ENCODE measurements around the gene GNB5. TPM values are rescaled to one million over a fixed set of nuclear protein-coding genes. Genes with fewer than 3 reads are reported as not detected.

The GNB5 gene
- total and polyA plus RNA-seq, 2 of the 13 experiments (the other 11 are each of a cell fraction or from before 2014, with no cell fraction given), result 13.7 to 14.4 TPM

DNA sequence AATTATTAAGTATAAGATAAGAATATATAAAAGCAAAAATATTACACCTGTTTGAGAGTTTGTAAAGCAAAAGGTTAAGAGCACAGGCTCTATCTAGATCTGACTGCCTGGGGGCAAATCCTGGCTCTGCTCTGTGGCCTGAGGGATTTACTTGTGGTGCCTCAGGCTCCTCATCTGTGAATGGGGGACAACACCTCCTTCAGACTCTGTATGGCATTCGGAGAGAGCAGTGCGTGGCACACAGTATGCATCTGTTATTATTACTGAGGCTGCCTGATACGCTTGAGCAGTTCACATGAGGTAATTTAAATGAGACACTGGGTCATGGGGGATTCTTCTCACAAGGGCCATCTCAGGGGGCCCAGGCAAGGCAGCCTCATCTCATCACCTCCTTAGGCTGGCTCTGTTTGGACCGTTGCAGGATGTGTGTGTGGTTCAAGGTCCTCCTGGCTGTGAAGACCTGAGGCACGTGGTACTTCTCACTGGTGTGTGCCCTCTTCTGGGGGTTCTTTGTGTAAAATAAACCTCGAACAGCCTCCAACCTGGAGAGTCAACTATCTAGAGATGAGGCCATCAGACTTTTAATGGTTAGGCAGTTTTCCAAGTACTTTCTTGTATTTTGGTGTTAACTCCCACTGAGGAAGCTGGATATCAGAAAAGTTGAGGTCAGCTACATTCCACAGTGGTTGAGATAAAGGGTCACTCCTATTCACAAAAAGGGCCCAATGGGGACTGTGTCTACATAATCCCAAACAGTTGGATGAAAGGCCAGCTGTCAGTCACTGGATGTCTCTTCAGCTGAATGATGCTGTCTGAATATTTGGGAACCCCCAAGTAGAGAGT, 9.0 kb downstream of the GNB5 start (continued):
- TF ChIP-seq SOX6 (IDR thresholded peaks at IDR 0.05) (no peak), SOX6 (CRISPR knock-in tag; IDR thresholded peaks at IDR 0.05) (0 out of 2 replicates have a peak, but pooled peaks have one; percentile 21), HMG20B (CRISPR knock-in tag; conservative IDR thresholded peaks at IDR 0.05) (no peak), GATAD1 (CRISPR knock-in tag; IDR thresholded peaks at IDR 0.05) (0 out of 2 replicates have a peak, but pooled peaks have one; percentile 22), ERF (CRISPR knock-in tag; IDR thresholded peaks at IDR 0.05) (peak; percentile 25; the same call in 1 of the 2 replicates), ZNF629 (CRISPR knock-in tag; conservative IDR thresholded peaks at IDR 0.05) (peak; percentile 62), ATM (IDR thresholded peaks at IDR 0.05; ENCODE audit: borderline replicate concordance) (no peak), POLR2AphosphoS2 (IDR thresholded peaks at IDR 0.05; ENCODE audit: low read depth, low read length) (no peak), ZNF563 (CRISPR knock-in tag; IDR thresholded peaks at IDR 0.05) (no peak), ZNF766 (CRISPR knock-in tag; IDR thresholded peaks at IDR 0.05; ENCODE audit: borderline replicate concordance) (peak; percentile 93), GABPB1 (CRISPR knock-in tag; IDR thresholded peaks at IDR 0.05) (0 out of 2 replicates have a peak, but pooled peaks have one; percentile 13), GATAD2A (CRISPR knock-in tag; IDR thresholded peaks at IDR 0.05) (peak; percentile 55; the same call in 1 of the 2 replicates), SAP130 (CRISPR knock-in tag; IDR thresholded peaks at IDR 0.05; ENCODE audit: low read depth) (peak; percentile 42; the same call in 1 of the 2 replicates), BHLHE40 (IDR thresholded peaks at IDR 0.05; ENCODE audit: low read length) (0 out of 2 replicates have a peak, but pooled peaks have one; percentile 14), ZNF34 (CRISPR knock-in tag; IDR thresholded peaks at IDR 0.05; ENCODE audit: borderline replicate concordance) (no peak), SOX5 (CRISPR knock-in tag; IDR thresholded peaks at IDR 0.05; ENCODE audit: borderline replicate concordance) (peak; percentile 14; the same call in 1 of the 2 replicates), NONO (IDR thresholded peaks at IDR 0.05) (no peak), NONO (CRISPR knock-in tag; conservative IDR thresholded peaks at IDR 0.05) (no peak)
- TF ChIP-seq, protein P1, sequence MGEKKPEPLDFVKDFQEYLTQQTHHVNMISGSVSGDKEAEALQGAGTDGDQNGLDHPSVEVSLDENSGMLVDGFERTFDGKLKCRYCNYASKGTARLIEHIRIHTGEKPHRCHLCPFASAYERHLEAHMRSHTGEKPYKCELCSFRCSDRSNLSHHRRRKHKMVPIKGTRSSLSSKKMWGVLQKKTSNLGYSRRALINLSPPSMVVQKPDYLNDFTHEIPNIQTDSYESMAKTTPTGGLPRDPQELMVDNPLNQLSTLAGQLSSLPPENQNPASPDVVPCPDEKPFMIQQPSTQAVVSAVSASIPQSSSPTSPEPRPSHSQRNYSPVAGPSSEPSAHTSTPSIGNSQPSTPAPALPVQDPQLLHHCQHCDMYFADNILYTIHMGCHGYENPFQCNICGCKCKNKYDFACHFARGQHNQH (CRISPR knock-in tag; IDR thresholded peaks at IDR 0.05), result peak; percentile 34; the same call in 1 of the 2 replicates
- TF ChIP-seq, protein P2, sequence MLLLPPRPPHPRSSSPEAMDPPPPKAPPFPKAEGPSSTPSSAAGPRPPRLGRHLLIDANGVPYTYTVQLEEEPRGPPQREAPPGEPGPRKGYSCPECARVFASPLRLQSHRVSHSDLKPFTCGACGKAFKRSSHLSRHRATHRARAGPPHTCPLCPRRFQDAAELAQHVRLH (CRISPR knock-in tag; IDR thresholded peaks at IDR 0.05; ENCODE audit: borderline replicate concordance, low read depth), result 0 out of 2 replicates have a peak, but pooled peaks have one; percentile 35
- TF ChIP-seq, protein P3, sequence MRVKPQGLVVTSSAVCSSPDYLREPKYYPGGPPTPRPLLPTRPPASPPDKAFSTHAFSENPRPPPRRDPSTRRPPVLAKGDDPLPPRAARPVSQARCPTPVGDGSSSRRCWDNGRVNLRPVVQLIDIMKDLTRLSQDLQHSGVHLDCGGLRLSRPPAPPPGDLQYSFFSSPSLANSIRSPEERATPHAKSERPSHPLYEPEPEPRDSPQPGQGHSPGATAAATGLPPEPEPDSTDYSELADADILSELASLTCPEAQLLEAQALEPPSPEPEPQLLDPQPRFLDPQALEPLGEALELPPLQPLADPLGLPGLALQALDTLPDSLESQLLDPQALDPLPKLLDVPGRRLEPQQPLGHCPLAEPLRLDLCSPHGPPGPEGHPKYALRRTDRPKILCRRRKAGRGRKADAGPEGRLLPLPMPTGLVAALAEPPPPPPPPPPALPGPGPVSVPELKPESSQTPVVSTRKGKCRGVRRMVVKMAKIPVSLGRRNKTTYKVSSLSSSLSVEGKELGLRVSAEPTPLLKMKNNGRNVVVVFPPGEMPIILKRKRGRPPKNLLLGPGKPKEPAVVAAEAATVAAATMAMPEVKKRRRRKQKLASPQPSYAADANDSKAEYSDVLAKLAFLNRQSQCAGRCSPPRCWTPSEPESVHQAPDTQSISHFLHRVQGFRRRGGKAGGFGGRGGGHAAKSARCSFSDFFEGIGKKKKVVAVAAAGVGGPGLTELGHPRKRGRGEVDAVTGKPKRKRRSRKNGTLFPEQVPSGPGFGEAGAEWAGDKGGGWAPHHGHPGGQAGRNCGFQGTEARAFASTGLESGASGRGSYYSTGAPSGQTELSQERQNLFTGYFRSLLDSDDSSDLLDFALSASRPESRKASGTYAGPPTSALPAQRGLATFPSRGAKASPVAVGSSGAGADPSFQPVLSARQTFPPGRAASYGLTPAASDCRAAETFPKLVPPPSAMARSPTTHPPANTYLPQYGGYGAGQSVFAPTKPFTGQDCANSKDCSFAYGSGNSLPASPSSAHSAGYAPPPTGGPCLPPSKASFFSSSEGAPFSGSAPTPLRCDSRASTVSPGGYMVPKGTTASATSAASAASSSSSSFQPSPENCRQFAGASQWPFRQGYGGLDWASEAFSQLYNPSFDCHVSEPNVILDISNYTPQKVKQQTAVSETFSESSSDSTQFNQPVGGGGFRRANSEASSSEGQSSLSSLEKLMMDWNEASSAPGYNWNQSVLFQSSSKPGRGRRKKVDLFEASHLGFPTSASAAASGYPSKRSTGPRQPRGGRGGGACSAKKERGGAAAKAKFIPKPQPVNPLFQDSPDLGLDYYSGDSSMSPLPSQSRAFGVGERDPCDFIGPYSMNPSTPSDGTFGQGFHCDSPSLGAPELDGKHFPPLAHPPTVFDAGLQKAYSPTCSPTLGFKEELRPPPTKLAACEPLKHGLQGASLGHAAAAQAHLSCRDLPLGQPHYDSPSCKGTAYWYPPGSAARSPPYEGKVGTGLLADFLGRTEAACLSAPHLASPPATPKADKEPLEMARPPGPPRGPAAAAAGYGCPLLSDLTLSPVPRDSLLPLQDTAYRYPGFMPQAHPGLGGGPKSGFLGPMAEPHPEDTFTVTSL (CRISPR knock-in tag; IDR thresholded peaks at IDR 0.05; ENCODE audit: borderline replicate concordance), result no peak
- TF ChIP-seq, protein P4, sequence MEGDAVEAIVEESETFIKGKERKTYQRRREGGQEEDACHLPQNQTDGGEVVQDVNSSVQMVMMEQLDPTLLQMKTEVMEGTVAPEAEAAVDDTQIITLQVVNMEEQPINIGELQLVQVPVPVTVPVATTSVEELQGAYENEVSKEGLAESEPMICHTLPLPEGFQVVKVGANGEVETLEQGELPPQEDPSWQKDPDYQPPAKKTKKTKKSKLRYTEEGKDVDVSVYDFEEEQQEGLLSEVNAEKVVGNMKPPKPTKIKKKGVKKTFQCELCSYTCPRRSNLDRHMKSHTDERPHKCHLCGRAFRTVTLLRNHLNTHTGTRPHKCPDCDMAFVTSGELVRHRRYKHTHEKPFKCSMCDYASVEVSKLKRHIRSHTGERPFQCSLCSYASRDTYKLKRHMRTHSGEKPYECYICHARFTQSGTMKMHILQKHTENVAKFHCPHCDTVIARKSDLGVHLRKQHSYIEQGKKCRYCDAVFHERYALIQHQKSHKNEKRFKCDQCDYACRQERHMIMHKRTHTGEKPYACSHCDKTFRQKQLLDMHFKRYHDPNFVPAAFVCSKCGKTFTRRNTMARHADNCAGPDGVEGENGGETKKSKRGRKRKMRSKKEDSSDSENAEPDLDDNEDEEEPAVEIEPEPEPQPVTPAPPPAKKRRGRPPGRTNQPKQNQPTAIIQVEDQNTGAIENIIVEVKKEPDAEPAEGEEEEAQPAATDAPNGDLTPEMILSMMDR (CRISPR knock-in tag; IDR thresholded peaks at IDR 0.05), result peak; percentile 31; the same call in 1 of the 2 replicates

Data from HepG2 (cell line).